ENCODE results near the gene CRMP1. TPM values are rescaled to one million over a fixed set of nuclear protein-coding genes. Genes with fewer than 3 reads are reported as not detected.

Gene CRMP1
- total and polyA plus RNA-seq, 2 of the 4 experiments (the other 2 are of a cell fraction), result 4.1 to 7.4 TPM

GRCh38 chr4:5906191-5906590, 13.3 kb upstream of the CRMP1 start:
- H3K4me2 ChIP-seq (ENCODE audit: low read depth, low read length), result no peak overlapping the region
- H3K56ac ChIP-seq (ENCODE audit: extremely low read depth, insufficient read depth, low read length), result no peak overlapping the region
- H3K4ac ChIP-seq (ENCODE audit: low read depth, low read length), result no peak overlapping the region
- H3K14ac ChIP-seq (replicated peaks; ENCODE audit: low read depth, low read length), result no peak overlapping the region
- no peak overlapping the region for H2BK15ac ChIP-seq (ENCODE audit: low read depth, low read length)
- peaks cover 6% of the 10 kb centered on the region; the same call in 1 of the 2 replicates for H3K27me3 ChIP-seq (ENCODE audit: control insufficient read depth, insufficient read depth, low read length)
- no peaks in the 10 kb centered on the region for H3K79me1 ChIP-seq (ENCODE audit: low read depth in 1 of 2, low read length in 2 of 2)
- no peak overlapping the region for H4K8ac ChIP-seq (ENCODE audit: low read depth in 2 of 2, low read length in 2 of 2)
- no peak overlapping the region for H2BK20ac ChIP-seq (ENCODE audit: low read depth, low read length)
- no peak for TF ChIP-seq MAFK (IDR thresholded peaks at IDR 0.05; ENCODE audit: low read depth, low read length)
- TF ChIP-seq BHLHE40 (IDR thresholded peaks at IDR 0.05; ENCODE audit: low read depth, low read length), result no peak
- TF ChIP-seq POLR2A (IDR thresholded peaks at IDR 0.05; ENCODE audit: low read depth, low read length), result no peak
- no peak for TF ChIP-seq RFX5 (IDR thresholded peaks at IDR 0.05; ENCODE audit: low read depth, low read length)
- no peak for TF ChIP-seq RAD21 (IDR thresholded peaks at IDR 0.05; ENCODE audit: low read length)
- no peak for TF ChIP-seq MAZ (IDR thresholded peaks at IDR 0.05; ENCODE audit: borderline replicate concordance, low read depth, low read length)
- TF ChIP-seq CEBPB (IDR thresholded peaks at IDR 0.05; ENCODE audit: low read depth, low read length), result no peak
- no peak for TF ChIP-seq SMC3 (IDR thresholded peaks at IDR 0.05; ENCODE audit: low read depth, low read length)
- no peak for TF ChIP-seq MXI1 (IDR thresholded peaks at IDR 0.05; ENCODE audit: borderline replicate concordance, low read depth, low read length)
- TF ChIP-seq CTCF (conservative IDR thresholded peaks at IDR 0.05; ENCODE audit: low read depth, low read length), result no peak
- H4K91ac ChIP-seq (ENCODE audit: insufficient read depth, low read depth, low read length), result no peak overlapping the region
- no peaks in the 10 kb centered on the region for H3K9me1 ChIP-seq (ENCODE audit: insufficient read depth, low read length)
- WGBS, 2 experiments (ENCODE audit: extremely low coverage in 2 of 2, insufficient read length in 1 of 2), result 0% methylated on average over 1 of the region's 5 CpGs; no CpG with 5 or more reads in 1 of the 2 experiments
- CTCF ChIA-PET, result no interaction called here
- H2BK120ac ChIP-seq (ENCODE audit: low read depth, low read length), result no peak overlapping the region
- DNase-seq, result no peak
- no TSS peak for BruUV-seq (replicated peaks)
- dilution Hi-C loops (cut with HindIII; ENCODE audit: low sequenced_read_pairs, unreplicated experiment), result no loop called here
- H4K5ac ChIP-seq (ENCODE audit: low read depth, low read length), result no peak overlapping the region
- H3K4me1 ChIP-seq (ENCODE audit: control insufficient read depth, insufficient read depth, low read length), result no peaks in the 10 kb centered on the region
- no peaks in the 10 kb centered on the region for H3K36me3 ChIP-seq (ENCODE audit: control insufficient read depth, insufficient read depth, low read length)
- peaks cover 2% of the 10 kb centered on the region; the same call in 1 of the 2 replicates for H3K9me3 ChIP-seq (ENCODE audit: control insufficient read depth, insufficient read depth, low read length)
- H3K23ac ChIP-seq (ENCODE audit: low read depth, low read length), result no peak overlapping the region
- POLR2A ChIA-PET (ENCODE audit: unreplicated experiment), result no interaction called here
- H3K4me3 ChIP-seq (ENCODE audit: insufficient read depth, low read depth, low read length), result no peak overlapping the region
- no peak overlapping the region for H3K9ac ChIP-seq (ENCODE audit: low read depth, low read length)
- no peak for ATAC-seq (ENCODE audit: low read depth)
- H2AK9ac ChIP-seq (replicated peaks; ENCODE audit: low read depth, low read length, poor library complexity), result no peak overlapping the region
- no peaks in the 10 kb centered on the region for H4K20me1 ChIP-seq (ENCODE audit: insufficient read depth, low read length)
- H2AK5ac ChIP-seq (ENCODE audit: low read depth, low read length), result no peak overlapping the region
- no peak overlapping the region for H2AFZ ChIP-seq (replicated peaks; ENCODE audit: low read length, poor library complexity)
- no peak overlapping the region for H3K18ac ChIP-seq (ENCODE audit: low read depth, low read length)
- in situ Hi-C loops (cut with MboI; ENCODE audit: low sequenced_read_pairs), result no loop called here
- no peak overlapping the region for H2BK5ac ChIP-seq (ENCODE audit: low read depth, low read length, poor library complexity, severe bottlenecking)
- H3K27ac ChIP-seq (ENCODE audit: insufficient read depth, low read length), result no peak overlapping the region
- intact Hi-C loops (cut with micrococcal nuclease), result no loop called here
